Endodermal cell (in vitro differentiated cells): Measurements from ENCODE around the gene SLC1A1. TPM values are rescaled to one million over a fixed set of nuclear protein-coding genes. Genes with fewer than 3 reads are reported as not detected.

Experiments used
- DNase-seq: peaks from one replicate; pipeline ENCODE4 v3.0.0-alpha.2; 2017
- H3K27ac ChIP-seq: 2 replicates; pipeline ENCODE4 v1.5.1; 2013; ENCODE audit warnings: mild to moderate bottlenecking, low read depth, low read length, moderate library complexity
- H3K27me3 ChIP-seq: 2 replicates; pipeline ENCODE4 v1.6.1; 2013; ENCODE audit warnings: mild to moderate bottlenecking, low read length, moderate library complexity; ENCODE audit not compliant: insufficient read depth, control insufficient read depth, poor library complexity, severe bottlenecking
- H3K36me3 ChIP-seq: 2 replicates; pipeline ENCODE4 v1.7.0; 2013; ENCODE audit warnings: mild to moderate bottlenecking, low read length, moderate library complexity; ENCODE audit not compliant: control insufficient read depth, insufficient read depth
- H3K4me1 ChIP-seq: one replicate; pipeline ENCODE4 v1.7.0; 2013; ENCODE audit warnings: low read length; ENCODE audit not compliant: control insufficient read depth, insufficient read depth
- H3K4me3 ChIP-seq: 2 replicates; pipeline ENCODE4 v1.5.1; 2013; ENCODE audit warnings: mild to moderate bottlenecking, low read length, moderate library complexity
- H3K9ac ChIP-seq: 2 replicates; pipeline ENCODE4 v1.6.1; 2013; ENCODE audit warnings: mild to moderate bottlenecking, low read length, moderate library complexity; ENCODE audit not compliant: poor library complexity, severe bottlenecking; ENCODE audit errors: extremely low read depth
- H3K9me3 ChIP-seq: 2 replicates; pipeline ENCODE4 v1.6.1; 2013; ENCODE audit warnings: mild to moderate bottlenecking, low read length, moderate library complexity; ENCODE audit not compliant: control insufficient read depth
- H3K27ac Mint-ChIP-seq: 2 replicates; pipeline ENCODE4 v1.8.0; 2020; ENCODE audit warnings: mixed read lengths
- H3K27me3 Mint-ChIP-seq: 2 replicates; pipeline ENCODE4 v1.8.0; 2021; ENCODE audit warnings: mild to moderate bottlenecking, mixed read lengths; ENCODE audit not compliant: insufficient read depth
- H3K36me3 Mint-ChIP-seq: 2 replicates; pipeline ENCODE4 v1.8.0; 2020; ENCODE audit warnings: low read depth, mixed read lengths
- H3K4me1 Mint-ChIP-seq: 2 replicates; pipeline ENCODE4 v1.8.0; 2020; ENCODE audit warnings: mixed read lengths
- H3K4me3 Mint-ChIP-seq: 2 replicates; pipeline ENCODE4 v1.8.0; 2020; ENCODE audit warnings: mild to moderate bottlenecking, moderate library complexity, mixed read lengths
- H3K9me3 Mint-ChIP-seq: 2 replicates; pipeline ENCODE4 v1.8.0; 2020; ENCODE audit warnings: mild to moderate bottlenecking, mixed read lengths
- WGBS, 2 experiments: methylation state at CpG; one replicate each; pipeline versions ENCODE4 v1.1.5 to v1.1.7; 2013; ENCODE audit warnings: missing lambda C conversion rate in 2 of 2, mixed read lengths in 1 of 2; ENCODE audit not compliant: insufficient coverage in 1 of 2, insufficient read length in 1 of 2; 5-methylcytosine and 5-hydroxymethylcytosine counted together
- total RNA-seq, 2 donors: library from RNA; stranded (reverse); fragmentation: NEBNext Ultra II Directional in 1 of 2; extraction: Animal tissue kit (Norgen Biotek cat#: 25700) in 1 of 2; gene quantifications; 2 replicates in 1 of 2; 3 replicates in 1 of 2; pipeline ENCODE4 v1.2.1, GENCODE V29; 2021
- TF ChIP-seq, protein P1 (sequence below): fragments of 200-600 bp; sonication (generic); conservative IDR thresholded peaks from 2 replicates; pipeline ENCODE4 v1.5.0; 2021; ENCODE audit warnings: antibody characterized with exemption, mild to moderate bottlenecking

SLC1A1 gene
- total RNA-seq, 2 donors from 2014 or later, result 5.5 to 11.3 TPM

DNA sequence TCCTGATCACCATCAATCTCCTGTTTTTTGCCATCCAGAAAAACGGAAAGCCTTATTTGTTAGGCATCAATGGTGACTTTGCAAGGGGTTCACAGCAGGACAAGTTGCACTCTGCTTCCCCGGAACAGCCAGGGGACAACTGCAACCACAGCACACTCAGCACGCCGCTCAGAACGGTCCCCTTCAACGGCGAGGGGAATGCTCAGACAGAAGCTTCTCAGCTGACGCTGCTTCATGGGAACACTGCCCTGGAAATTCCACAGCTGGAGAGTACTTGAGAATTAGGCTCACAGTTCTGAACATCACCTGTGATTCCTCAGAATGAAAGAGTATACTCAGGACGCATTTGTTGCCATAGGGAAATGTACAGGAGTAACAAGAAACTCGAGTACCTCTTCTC lies 131.7 kb downstream of the SLC1A1 start:
- Mint-ChIP-seq H3K27ac (peak overlapping the region; percentile 55), H3K4me3 (no peak overlapping the region)
- 65 to 77% methylated on average over 6 to 10 of the region's 10 CpGs for WGBS, 2 experiments

DNA sequence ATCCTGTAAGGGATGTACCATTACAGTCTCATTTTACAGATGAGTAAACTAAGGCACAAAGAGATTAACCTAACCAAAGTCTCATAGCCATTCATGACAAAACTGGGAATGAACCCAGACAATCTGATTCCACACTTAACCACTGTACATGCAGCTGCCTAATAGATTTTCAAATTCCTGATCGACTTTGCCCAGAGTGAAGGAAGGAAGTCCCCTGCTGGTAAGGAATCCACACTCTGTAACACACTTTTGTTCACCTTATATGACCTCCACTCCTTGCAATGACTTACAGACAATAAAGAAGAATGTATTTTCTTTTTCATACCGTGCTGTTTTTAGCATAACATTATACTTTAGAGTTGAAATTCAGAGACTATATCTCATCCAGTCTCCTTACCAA lies 140.6 kb downstream of the SLC1A1 start:
- Mint-ChIP-seq H3K27ac (no peak overlapping the region), H3K9me3 (no peaks in the 10 kb centered on the region), H3K27me3 (no peaks in the 10 kb centered on the region), H3K4me1 (peaks cover 11% of the 10 kb centered on the region), H3K4me3 (no peak overlapping the region), H3K36me3 (no peaks in the 10 kb centered on the region)
- no peaks in the 10 kb centered on the region for H3K27me3 ChIP-seq
- no peak overlapping the region for H3K27ac ChIP-seq
- no peak for DNase-seq
- 33 to 40% methylated on average over 1 to 2 of the region's 2 CpGs for WGBS, 2 experiments
- TF ChIP-seq, protein P1, sequence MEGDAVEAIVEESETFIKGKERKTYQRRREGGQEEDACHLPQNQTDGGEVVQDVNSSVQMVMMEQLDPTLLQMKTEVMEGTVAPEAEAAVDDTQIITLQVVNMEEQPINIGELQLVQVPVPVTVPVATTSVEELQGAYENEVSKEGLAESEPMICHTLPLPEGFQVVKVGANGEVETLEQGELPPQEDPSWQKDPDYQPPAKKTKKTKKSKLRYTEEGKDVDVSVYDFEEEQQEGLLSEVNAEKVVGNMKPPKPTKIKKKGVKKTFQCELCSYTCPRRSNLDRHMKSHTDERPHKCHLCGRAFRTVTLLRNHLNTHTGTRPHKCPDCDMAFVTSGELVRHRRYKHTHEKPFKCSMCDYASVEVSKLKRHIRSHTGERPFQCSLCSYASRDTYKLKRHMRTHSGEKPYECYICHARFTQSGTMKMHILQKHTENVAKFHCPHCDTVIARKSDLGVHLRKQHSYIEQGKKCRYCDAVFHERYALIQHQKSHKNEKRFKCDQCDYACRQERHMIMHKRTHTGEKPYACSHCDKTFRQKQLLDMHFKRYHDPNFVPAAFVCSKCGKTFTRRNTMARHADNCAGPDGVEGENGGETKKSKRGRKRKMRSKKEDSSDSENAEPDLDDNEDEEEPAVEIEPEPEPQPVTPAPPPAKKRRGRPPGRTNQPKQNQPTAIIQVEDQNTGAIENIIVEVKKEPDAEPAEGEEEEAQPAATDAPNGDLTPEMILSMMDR, result peak; percentile 27
- H3K36me3 ChIP-seq, result no peaks in the 10 kb centered on the region
- no peak overlapping the region for H3K9ac ChIP-seq
- no peak overlapping the region for H3K4me3 ChIP-seq
- no peaks in the 10 kb centered on the region for H3K4me1 ChIP-seq
- no peaks in the 10 kb centered on the region for H3K9me3 ChIP-seq

More for the DNA sequence above, 131.7 kb downstream of the SLC1A1 start:
- Mint-ChIP-seq H3K36me3 (no peaks in the 10 kb centered on the region), H3K27me3 (no peaks in the 10 kb centered on the region), H3K4me1 (peaks cover 20% of the 10 kb centered on the region), H3K9me3 (no peaks in the 10 kb centered on the region)
- H3K4me3 ChIP-seq, result no peak overlapping the region
- DNase-seq, result peak; percentile 62
- peaks cover 4% of the 10 kb centered on the region for H3K4me1 ChIP-seq
- H3K9me3 ChIP-seq, result no peaks in the 10 kb centered on the region
- no peak overlapping the region for H3K27ac ChIP-seq
- H3K27me3 ChIP-seq, result no peaks in the 10 kb centered on the region
- H3K9ac ChIP-seq, result no peak overlapping the region
- H3K36me3 ChIP-seq, result no peaks in the 10 kb centered on the region
- TF ChIP-seq, protein P1, result no peak

Other genes with a start within 250 kb of the SLC1A1 start
- gene GLIS3, start 190.4 kb upstream of the SLC1A1 start, total RNA-seq, result 1 to 10 TPM; 1.5 to 1.9 TPM
- 10 to 100 TPM; 13.1 to 19.6 TPM for gene PLPP6, start 171.8 kb downstream of the SLC1A1 start, total RNA-seq
- gene SPATA6L, start 176.0 kb downstream of the SLC1A1 start, total RNA-seq, result 1 to 10 TPM; 1.2 to 2.0 TPM
- gene CDC37L1, start 189.1 kb downstream of the SLC1A1 start, total RNA-seq, result 10 to 100 TPM; 18.4 to 22.2 TPM